T-helper 2 cell treated with Interferon-gamma antibody and Interleukin-4, amounts not matched to agents 5 μg/mL and 100 μg/mL, for 36 hours (primary cell): ENCODE measurements around the gene DYSF.

Source experiments
- DNase-seq: peaks from one replicate; pipeline ENCODE4 v3.0.0; 2021; ENCODE audit warnings: low spot score
- H3K27ac Mint-ChIP-seq: one replicate; pipeline ENCODE4 v1.8.0; 2021; ENCODE audit warnings: mild to moderate bottlenecking, mixed read lengths
- H3K27me3 Mint-ChIP-seq: one replicate; pipeline ENCODE4 v1.8.0; 2021; ENCODE audit warnings: low read depth, mixed read lengths
- H3K36me3 Mint-ChIP-seq: one replicate; pipeline ENCODE4 v1.8.0; 2021; ENCODE audit warnings: low read depth, mixed read lengths
- H3K4me1 Mint-ChIP-seq: one replicate; pipeline ENCODE4 v1.8.0; 2021; ENCODE audit warnings: low read depth, mixed read lengths
- H3K4me3 Mint-ChIP-seq: one replicate; pipeline ENCODE4 v1.8.0; 2022; ENCODE audit warnings: mild to moderate bottlenecking, moderate library complexity, mixed read lengths
- H3K9me3 Mint-ChIP-seq: one replicate; pipeline ENCODE4 v1.8.0; 2021; ENCODE audit warnings: mixed read lengths

DYSF gene

GRCh38 chr2:71658771-71659170 is 205.4 kb downstream of the DYSF start:
- no peak for DNase-seq
- Mint-ChIP-seq H3K4me1 (no peaks in the 10 kb centered on the region), H3K27me3 (no peaks in the 10 kb centered on the region), H3K9me3 (peaks cover 17% of the 10 kb centered on the region), H3K36me3 (no peaks in the 10 kb centered on the region), H3K27ac (no peak overlapping the region), H3K4me3 (no peak overlapping the region)

- no peaks in the 10 kb centered on the region for H3K4me1 Mint-ChIP-seq
- H3K4me3 Mint-ChIP-seq = no peak overlapping the region
- peaks cover 17% of the 10 kb centered on the region for H3K9me3 Mint-ChIP-seq
- H3K36me3 Mint-ChIP-seq = no peaks in the 10 kb centered on the region
- H3K27ac Mint-ChIP-seq = no peak overlapping the region
- no peaks in the 10 kb centered on the region for H3K27me3 Mint-ChIP-seq
- no peak for DNase-seq
Measured at GRCh38 chr2:71659868-71660518, 206.6 kb downstream of the DYSF start.

- Mint-ChIP-seq H3K27ac (no peak overlapping the region), H3K36me3 (no peaks in the 10 kb centered on the region), H3K9me3 (peaks cover 13% of the 10 kb centered on the region), H3K27me3 (no peaks in the 10 kb centered on the region), H3K4me3 (no peak overlapping the region), H3K4me1 (no peaks in the 10 kb centered on the region)
- no peak for DNase-seq
Measured at GRCh38 chr2:71661782-71662181, 208.4 kb downstream of the DYSF start.

- Mint-ChIP-seq H3K9me3 (peaks cover 12% of the 10 kb centered on the region), H3K36me3 (no peaks in the 10 kb centered on the region), H3K4me3 (no peak overlapping the region), H3K27ac (no peak overlapping the region), H3K4me1 (no peaks in the 10 kb centered on the region), H3K27me3 (no peaks in the 10 kb centered on the region)
- DNase-seq = no peak
Measured at GRCh38 chr2:71662665-71663394, 209.5 kb downstream of the DYSF start.

GRCh38 chr2:71664161-71664560 is 210.8 kb downstream of the DYSF start:
- Mint-ChIP-seq H3K4me3 (no peak overlapping the region), H3K4me1 (no peaks in the 10 kb centered on the region), H3K27ac (no peak overlapping the region), H3K27me3 (no peaks in the 10 kb centered on the region), H3K36me3 (no peaks in the 10 kb centered on the region), H3K9me3 (peaks cover 2% of the 10 kb centered on the region)
- no peak for DNase-seq

- Mint-ChIP-seq H3K27me3 (no peaks in the 10 kb centered on the region), H3K36me3 (no peaks in the 10 kb centered on the region), H3K27ac (no peak overlapping the region), H3K9me3 (no peaks in the 10 kb centered on the region), H3K4me3 (no peak overlapping the region), H3K4me1 (no peaks in the 10 kb centered on the region)
- DNase-seq = no peak
Measured at GRCh38 chr2:71665168-71666093, 212.1 kb downstream of the DYSF start.

- no peaks in the 10 kb centered on the region for H3K27me3 Mint-ChIP-seq
Measured at GRCh38 chr2:71666094-71666474, 212.7 kb downstream of the DYSF start.

GRCh38 chr2:71667256-71668182 is 214.2 kb downstream of the DYSF start:
- Mint-ChIP-seq H3K27ac (no peak overlapping the region), H3K4me1 (no peaks in the 10 kb centered on the region), H3K36me3 (no peaks in the 10 kb centered on the region), H3K9me3 (no peaks in the 10 kb centered on the region), H3K27me3 (no peaks in the 10 kb centered on the region), H3K4me3 (no peak overlapping the region)
- DNase-seq = no peak

More at GRCh38 chr2:71666094-71666474, 212.7 kb downstream of the DYSF start:
- no peaks in the 10 kb centered on the region for H3K4me1 Mint-ChIP-seq
- no peaks in the 10 kb centered on the region for H3K9me3 Mint-ChIP-seq
- H3K36me3 Mint-ChIP-seq = no peaks in the 10 kb centered on the region
- H3K27ac Mint-ChIP-seq = no peak overlapping the region
- no peak overlapping the region for H3K4me3 Mint-ChIP-seq
- no peak for DNase-seq

- H3K36me3 Mint-ChIP-seq = no peaks in the 10 kb centered on the region
- no peaks in the 10 kb centered on the region for H3K9me3 Mint-ChIP-seq
- H3K27ac Mint-ChIP-seq = no peak overlapping the region
- H3K4me1 Mint-ChIP-seq = no peaks in the 10 kb centered on the region
- H3K27me3 Mint-ChIP-seq = no peaks in the 10 kb centered on the region
- DNase-seq = no peak
- no peak overlapping the region for H3K4me3 Mint-ChIP-seq
Measured at GRCh38 chr2:71668326-71669057, 215.1 kb downstream of the DYSF start.

- Mint-ChIP-seq H3K27ac (no peak overlapping the region), H3K9me3 (no peaks in the 10 kb centered on the region), H3K36me3 (no peaks in the 10 kb centered on the region), H3K4me3 (no peak overlapping the region), H3K27me3 (no peaks in the 10 kb centered on the region), H3K4me1 (no peaks in the 10 kb centered on the region)
- DNase-seq = no peak
Measured at GRCh38 chr2:71669058-71669456, 215.7 kb downstream of the DYSF start.

GRCh38 chr2:71669628-71670429 is 216.5 kb downstream of the DYSF start:
- Mint-ChIP-seq H3K4me3 (no peak overlapping the region), H3K9me3 (no peaks in the 10 kb centered on the region), H3K36me3 (no peaks in the 10 kb centered on the region), H3K27ac (no peak overlapping the region), H3K4me1 (no peaks in the 10 kb centered on the region), H3K27me3 (no peaks in the 10 kb centered on the region)
- DNase-seq = no peak

- Mint-ChIP-seq H3K9me3 (no peaks in the 10 kb centered on the region), H3K27ac (no peak overlapping the region), H3K36me3 (no peaks in the 10 kb centered on the region), H3K4me3 (no peak overlapping the region), H3K27me3 (no peaks in the 10 kb centered on the region), H3K4me1 (no peaks in the 10 kb centered on the region)
- DNase-seq = no peak
Measured at GRCh38 chr2:71670430-71670795, 217.1 kb downstream of the DYSF start.
